ENCODE data around the gene SERPINA1. TPM values are rescaled to one million over a fixed set of nuclear protein-coding genes. Genes with fewer than 3 reads are reported as not detected.

The SERPINA1 gene
- total RNA-seq, 1 experiment from 2014 or later = 5.1 TPM

GRCh38 chr14:94427016-94427613, 38.7 kb upstream of the SERPINA1 start:
- peaks cover 18% of the 10 kb centered on the region for H3K9me3 Mint-ChIP-seq
- TF ChIP-seq ZNF232 (CRISPR knock-in tag; IDR thresholded peaks at IDR 0.05) = no peak
- H3K4me1 Mint-ChIP-seq = peaks cover 22% of the 10 kb centered on the region
- POLR2A ChIA-PET = no interaction called here
- H3K36me3 Mint-ChIP-seq = peaks cover 6% of the 10 kb centered on the region; the same call in 1 of the 2 replicates
- no peaks in the 10 kb centered on the region for H3K27me3 Mint-ChIP-seq (ENCODE audit: low read depth)
- CTCF ChIA-PET = interaction anchor here (1.8 kb wide), 1 partner anchor 59 kb away, joined by 12 read pairs; no protein-coding TSS in a partner anchor
- no peak overlapping the region for H3K27ac Mint-ChIP-seq
- ATAC-seq (no peak), DNase-seq (ENCODE audit: low spot score) (no peak)
- no peak overlapping the region for H3K4me3 Mint-ChIP-seq

- Mint-ChIP-seq H3K27ac (no peak overlapping the region), H3K9me3 (peaks cover 13% of the 10 kb centered on the region), H3K4me1 (peaks cover 22% of the 10 kb centered on the region), H3K4me3 (no peak overlapping the region), H3K27me3 (ENCODE audit: low read depth) (no peaks in the 10 kb centered on the region), H3K36me3 (peaks cover 6% of the 10 kb centered on the region; the same call in 1 of the 2 replicates)
- ATAC-seq (no peak), DNase-seq (ENCODE audit: low spot score) (no peak)
- CTCF ChIA-PET = interaction anchor here (0.6 to 1.8 kb wide), 2 partner anchors 60 to 290 kb away, joined by 3 to 12 read pairs; no protein-coding TSS in a partner anchor
- TF ChIP-seq FOXP1 (CRISPR knock-in tag; IDR thresholded peaks at IDR 0.05; ENCODE audit: borderline replicate concordance) (no peak), ZNF219 (CRISPR knock-in tag; IDR thresholded peaks at IDR 0.05; ENCODE audit: borderline replicate concordance) (no peak), ATF1 (CRISPR knock-in tag; IDR thresholded peaks at IDR 0.05) (no peak), ZBTB21 (CRISPR knock-in tag; IDR thresholded peaks at IDR 0.05; ENCODE audit: borderline replicate concordance) (no peak), ZNF512 (CRISPR knock-in tag; IDR thresholded peaks at IDR 0.05; ENCODE audit: borderline replicate concordance) (no peak), PRDM15 (CRISPR knock-in tag; IDR thresholded peaks at IDR 0.05) (no peak), ZNF317 (CRISPR knock-in tag; IDR thresholded peaks at IDR 0.05; ENCODE audit: borderline replicate concordance, low read depth) (no peak), SOX15 (CRISPR knock-in tag; IDR thresholded peaks at IDR 0.05) (no peak), USF2 (CRISPR knock-in tag; IDR thresholded peaks at IDR 0.05) (no peak), CTCF (IDR thresholded peaks at IDR 0.05) (no peak)
- POLR2A ChIA-PET = interaction anchor here (0.6 kb wide), 1 partner anchor 51 kb away, joined by 3 read pairs; no protein-coding TSS in a partner anchor
Observed at GRCh38 chr14:94426526-94426925, 38.1 kb upstream of the SERPINA1 start.

GRCh38 chr14:94424371-94424770, 36.0 kb upstream of the SERPINA1 start:
- H3K27ac Mint-ChIP-seq = no peak overlapping the region
- H3K4me3 Mint-ChIP-seq = no peak overlapping the region
- H3K9me3 Mint-ChIP-seq = peaks cover 9% of the 10 kb centered on the region
- peaks cover 8% of the 10 kb centered on the region for H3K36me3 Mint-ChIP-seq
- DNase-seq (ENCODE audit: low spot score) (no peak), ATAC-seq (no peak)
- ChIA-PET POLR2A (no interaction called here), CTCF (interaction anchor here (1.0 to 1.8 kb wide), 2 partner anchors 10 to 62 kb away, joined by 5 to 9 read pairs; no protein-coding TSS in a partner anchor)
- H3K27me3 Mint-ChIP-seq (ENCODE audit: low read depth) = no peaks in the 10 kb centered on the region; the same call in 1 of the 2 replicates
- H3K4me1 Mint-ChIP-seq = peaks cover 22% of the 10 kb centered on the region
- TF ChIP-seq JUN (CRISPR knock-in tag; IDR thresholded peaks at IDR 0.05) (no peak), PRDM15 (CRISPR knock-in tag; IDR thresholded peaks at IDR 0.05) (no peak), TCF7 (CRISPR knock-in tag; IDR thresholded peaks at IDR 0.05; ENCODE audit: low read depth) (no peak), E2F1 (CRISPR knock-in tag; IDR thresholded peaks at IDR 0.05) (no peak), OVOL2 (CRISPR knock-in tag; IDR thresholded peaks at IDR 0.05; ENCODE audit: borderline replicate concordance) (no peak), ATF1 (CRISPR knock-in tag; IDR thresholded peaks at IDR 0.05) (no peak)
